T47D (cell line): Measurements from ENCODE around the gene FERMT1.

Experiments
- DNase-seq, 2 experiments: peaks; one replicate each; pipeline versions ENCODE4 v3.0.0 to v3.0.0-alpha.2; 2011 to 2012; ENCODE audit warnings: low read depth in 1 of 2, low spot score in 1 of 2
- JUND ChIP-seq: IDR thresholded peaks from 2 replicates; pipeline ENCODE4 v1.6.1; 2012; ENCODE audit warnings: low read depth
- in situ Hi-C: cut with HindIII; loops from 2 replicates; pipeline ENCODE4 v1.10.0; 2016; ENCODE audit warnings: low sequenced_read_pairs, low pct_unique_long_range_greater_than_20kb

FERMT1 gene

GRCh38 chr20:6075428-6076219 lies 47.2 kb downstream of the FERMT1 start:
- TF ChIP-seq JUND, result no peak
- in situ Hi-C loops, result no loop called here

GRCh38 chr20:6074784-6075183 lies 48.0 kb downstream of the FERMT1 start:
- no peak for TF ChIP-seq JUND
- no peak for DNase-seq
- in situ Hi-C loops, result no loop called here

More at GRCh38 chr20:6075428-6076219, 47.2 kb downstream of the FERMT1 start:
- DNase-seq, result no peak

GRCh38 chr20:6074145-6074561 lies 48.7 kb downstream of the FERMT1 start:
- no peak for TF ChIP-seq JUND
- peak; percentile 37 to 61 for DNase-seq
- in situ Hi-C loops, result no loop called here

- in situ Hi-C loops, result no loop called here
- no peak for DNase-seq
- no peak for TF ChIP-seq JUND
These were observed 51.8 kb downstream of the FERMT1 start for GRCh38 chr20:6070829-6071695.

GRCh38 chr20:6069669-6070068 lies 53.2 kb downstream of the FERMT1 start:
- in situ Hi-C loops, result no loop called here
- no peak for DNase-seq
- no peak for TF ChIP-seq JUND

GRCh38 chr20:6067763-6068318 lies 55.0 kb downstream of the FERMT1 start:
- in situ Hi-C loops, result no loop called here
- no peak for DNase-seq
- TF ChIP-seq JUND, result no peak

GRCh38 chr20:6066582-6066981 lies 56.2 kb downstream of the FERMT1 start:
- in situ Hi-C loops, result no loop called here
- TF ChIP-seq JUND, result no peak

GRCh38 chr20:6061544-6061943 lies 61.3 kb downstream of the FERMT1 start:
- no peak for DNase-seq
- no peak for TF ChIP-seq JUND
- in situ Hi-C loops, result no loop called here

More at GRCh38 chr20:6066582-6066981, 56.2 kb downstream of the FERMT1 start:
- no peak for DNase-seq

- in situ Hi-C loops, result no loop called here
- no peak for TF ChIP-seq JUND
- no peak for DNase-seq
These were observed 62.6 kb downstream of the FERMT1 start for GRCh38 chr20:6060213-6060612.

- TF ChIP-seq JUND, result no peak
- peak in 1 of 2 experiments; percentile 27 for DNase-seq
- in situ Hi-C loops, result no loop called here
These were observed 64.0 kb downstream of the FERMT1 start for GRCh38 chr20:6058684-6059295.

GRCh38 chr20:6057691-6058090 lies 65.1 kb downstream of the FERMT1 start:
- no peak for TF ChIP-seq JUND
- DNase-seq, result no peak
- in situ Hi-C loops, result no loop called here

- in situ Hi-C loops, result no loop called here
- DNase-seq, result no peak
- no peak for TF ChIP-seq JUND
These were observed 65.7 kb downstream of the FERMT1 start for GRCh38 chr20:6057139-6057538.
